ENCODE measurements around the gene MDFIC. TPM values are rescaled to one million over a fixed set of nuclear protein-coding genes. Genes with fewer than 3 reads are reported as not detected.

The MDFIC gene, protein sequence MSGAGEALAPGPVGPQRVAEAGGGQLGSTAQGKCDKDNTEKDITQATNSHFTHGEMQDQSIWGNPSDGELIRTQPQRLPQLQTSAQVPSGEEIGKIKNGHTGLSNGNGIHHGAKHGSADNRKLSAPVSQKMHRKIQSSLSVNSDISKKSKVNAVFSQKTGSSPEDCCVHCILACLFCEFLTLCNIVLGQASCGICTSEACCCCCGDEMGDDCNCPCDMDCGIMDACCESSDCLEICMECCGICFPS
- total RNA-seq (10 to 100 TPM; 25.9 to 27.1 TPM), total RNA-seq (97.3 to 537 (median 194) reads per million in 172 experiments)
- 92.3 TPM for polyA plus RNA-seq (2013, experiment 1 of 2)
- polyA plus RNA-seq (2013, experiment 2 of 2): 108 TPM

DNA sequence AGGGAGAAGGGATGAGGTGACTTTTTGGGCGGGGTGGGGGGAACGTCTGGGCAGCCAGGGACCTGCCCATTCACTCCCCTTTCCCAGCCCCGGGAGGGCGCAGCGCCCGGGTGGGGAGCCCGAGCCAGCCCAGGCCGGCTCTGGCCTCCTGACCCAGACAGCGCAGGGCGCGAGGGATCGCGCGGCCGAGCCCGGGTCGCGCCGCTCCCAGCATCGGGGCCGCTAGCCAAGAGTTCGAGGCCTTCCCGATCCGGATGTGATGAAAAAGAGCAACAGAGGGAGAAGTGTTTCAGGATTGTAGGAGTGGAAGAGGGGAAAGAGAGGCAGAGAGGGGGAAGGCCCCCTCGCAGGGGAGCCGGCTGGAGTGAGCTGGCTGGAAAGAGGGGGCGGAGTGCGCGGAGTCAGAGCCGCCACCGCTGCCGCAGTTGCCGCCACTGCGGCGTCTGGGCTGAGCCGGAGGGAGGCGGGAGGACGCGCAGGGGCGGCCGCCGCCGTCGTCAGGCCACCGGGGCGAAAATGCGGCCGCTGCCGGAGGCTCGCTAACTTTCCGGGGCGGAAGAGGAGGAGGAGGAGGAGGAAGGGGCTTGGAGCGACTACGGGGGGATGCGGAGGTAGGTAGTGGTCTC is at the start of gene MDFIC:
Gene MDFIC (plus strand): TSS at position 69 of the 626 bp plus-strand sequence. CDS start 940 bp downstream, outside the sequence.
- H3K4me3 Mint-ChIP-seq: peak within 1 kb of the TSS; percentile 98
- peaks cover 3% of the 10 kb centered on the region for H3K36me3 ChIP-seq (ENCODE audit: insufficient read depth, low read length)
- POLR2A ChIA-PET: interaction anchor here (0.8 to 1.9 kb wide), 4 partner anchors 10 to 21 kb away, joined by 3 to 7 read pairs (median 4); no protein-coding TSS in a partner anchor
- H3K4me1 Mint-ChIP-seq (ENCODE audit: low read depth): peaks cover 57% of the 10 kb centered on the region
- peak; percentile 55 for ATAC-seq (ENCODE audit: poor library complexity)
- CTCF ChIA-PET: interaction anchor here (2.1 kb wide), 1 partner anchor 10 kb away, joined by 11 read pairs; no protein-coding TSS in a partner anchor
- H3K27ac Mint-ChIP-seq: peak within 1 kb of the TSS; percentile 90
- peak in 13 of 14 experiments; percentile 27 to 84 (median 45) for DNase-seq
- H3K36me3 Mint-ChIP-seq (ENCODE audit: low read depth): peaks cover 4% of the 10 kb centered on the region
- no peaks in the 10 kb centered on the region for H3K9me3 ChIP-seq (ENCODE audit: control insufficient read depth in 1 of 2, insufficient read depth in 1 of 2, low read length in 2 of 2)
- peak within 1 kb of the TSS; percentile 86 to 88 for H3K27ac ChIP-seq (ENCODE audit: low read depth in 1 of 2, low read length in 2 of 2)
- peaks cover 13% of the 10 kb centered on the region for H3K4me1 ChIP-seq (ENCODE audit: insufficient read depth, low read length)
- H3K27me3 ChIP-seq (ENCODE audit: control insufficient read depth in 1 of 2, insufficient read depth in 2 of 2, low read length in 2 of 2): no peaks in the 10 kb centered on the region
- intact Hi-C loops (cut with DNase I, micrococcal nuclease): loop anchor here in 1 of 2 experiments (2.0 to 10.0 kb wide), 3 partner anchors 15 to 85 kb away; no protein-coding TSS in a partner anchor
- peak within 1 kb of the TSS; percentile 82 for H3K4me3 ChIP-seq (ENCODE audit: low read length)
- TF ChIP-seq, protein P1, sequence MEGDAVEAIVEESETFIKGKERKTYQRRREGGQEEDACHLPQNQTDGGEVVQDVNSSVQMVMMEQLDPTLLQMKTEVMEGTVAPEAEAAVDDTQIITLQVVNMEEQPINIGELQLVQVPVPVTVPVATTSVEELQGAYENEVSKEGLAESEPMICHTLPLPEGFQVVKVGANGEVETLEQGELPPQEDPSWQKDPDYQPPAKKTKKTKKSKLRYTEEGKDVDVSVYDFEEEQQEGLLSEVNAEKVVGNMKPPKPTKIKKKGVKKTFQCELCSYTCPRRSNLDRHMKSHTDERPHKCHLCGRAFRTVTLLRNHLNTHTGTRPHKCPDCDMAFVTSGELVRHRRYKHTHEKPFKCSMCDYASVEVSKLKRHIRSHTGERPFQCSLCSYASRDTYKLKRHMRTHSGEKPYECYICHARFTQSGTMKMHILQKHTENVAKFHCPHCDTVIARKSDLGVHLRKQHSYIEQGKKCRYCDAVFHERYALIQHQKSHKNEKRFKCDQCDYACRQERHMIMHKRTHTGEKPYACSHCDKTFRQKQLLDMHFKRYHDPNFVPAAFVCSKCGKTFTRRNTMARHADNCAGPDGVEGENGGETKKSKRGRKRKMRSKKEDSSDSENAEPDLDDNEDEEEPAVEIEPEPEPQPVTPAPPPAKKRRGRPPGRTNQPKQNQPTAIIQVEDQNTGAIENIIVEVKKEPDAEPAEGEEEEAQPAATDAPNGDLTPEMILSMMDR (IDR thresholded peaks at IDR 0.05): no peak
- no peaks in the 10 kb centered on the region for H3K9me3 Mint-ChIP-seq
- no peaks in the 10 kb centered on the region for H3K27me3 Mint-ChIP-seq

DNA sequence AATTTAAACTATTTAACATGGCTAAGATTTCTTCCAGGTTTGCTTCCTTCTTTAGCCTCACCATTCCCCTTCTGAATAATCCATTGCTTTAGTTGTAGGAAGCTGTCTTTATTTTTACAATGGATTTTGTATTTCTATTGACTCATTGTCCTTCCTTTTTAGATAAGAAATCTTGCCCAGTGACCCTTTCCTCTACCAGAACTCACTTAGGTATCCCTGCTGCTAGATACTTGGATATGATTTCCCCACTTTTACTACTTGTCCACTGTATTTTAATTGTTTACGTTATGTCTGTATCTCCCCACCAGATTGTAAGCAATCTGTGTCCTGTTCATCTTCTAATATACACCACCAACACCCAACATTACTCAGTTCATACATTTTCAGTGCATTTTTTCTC is 47.7 kb upstream of the MDFIC start:
- DNase-seq (no peak), ATAC-seq (ENCODE audit: poor library complexity) (no peak)
- Mint-ChIP-seq H3K4me1 (ENCODE audit: low read depth) (no peaks in the 10 kb centered on the region), H3K27me3 (no peaks in the 10 kb centered on the region), H3K9me3 (no peaks in the 10 kb centered on the region), H3K36me3 (ENCODE audit: low read depth) (no peaks in the 10 kb centered on the region), H3K4me3 (no peak overlapping the region), H3K27ac (no peak overlapping the region)
- TF ChIP-seq, protein P1 (IDR thresholded peaks at IDR 0.05): no peak
- POLR2A ChIA-PET: no interaction called here
- Histone ChIP-seq H3K4me3 (ENCODE audit: low read length) (no peak overlapping the region), H3K27ac (ENCODE audit: low read depth in 1 of 2, low read length in 2 of 2) (no peak overlapping the region), H3K36me3 (ENCODE audit: insufficient read depth, low read length) (no peaks in the 10 kb centered on the region), H3K27me3 (ENCODE audit: control insufficient read depth in 1 of 2, insufficient read depth in 2 of 2, low read length in 2 of 2) (no peaks in the 10 kb centered on the region), H3K4me1 (ENCODE audit: insufficient read depth, low read length) (no peaks in the 10 kb centered on the region), H3K9me3 (ENCODE audit: control insufficient read depth in 1 of 2, insufficient read depth in 1 of 2, low read length in 2 of 2) (no peaks in the 10 kb centered on the region)
- CTCF ChIA-PET: interaction anchor here (1.3 kb wide), 1 partner anchor 9 kb away, joined by 4 read pairs; no protein-coding TSS in a partner anchor
- intact Hi-C loops (cut with DNase I, micrococcal nuclease): no loop called here

DNA sequence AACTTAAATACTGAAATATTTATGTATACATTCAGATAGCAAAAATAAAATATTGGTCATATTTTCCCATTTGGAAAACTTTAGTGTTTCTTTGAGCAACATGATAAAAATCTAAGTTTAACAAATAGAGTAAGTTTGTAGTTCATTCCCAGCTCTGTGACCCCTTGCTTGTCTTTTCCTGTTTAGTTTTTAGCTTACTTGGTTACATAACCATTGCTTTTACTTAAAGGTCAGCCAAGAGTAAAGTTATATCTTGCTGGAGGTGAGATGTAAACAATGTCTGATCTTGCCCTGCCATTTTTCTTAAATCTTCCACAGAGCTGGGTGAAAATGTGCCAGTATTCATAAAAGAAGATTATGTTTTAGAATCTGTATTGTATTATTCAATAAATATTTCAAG is 46.7 kb upstream of the MDFIC start:
- ChIA-PET CTCF (interaction anchor here (1.3 kb wide), 1 partner anchor 10 kb away, joined by 4 read pairs; no protein-coding TSS in a partner anchor), POLR2A (interaction anchor here (0.6 kb wide), 1 partner anchor 19 kb away, joined by 3 read pairs; no protein-coding TSS in a partner anchor)
- H3K4me3 Mint-ChIP-seq: no peak overlapping the region
- H3K9me3 Mint-ChIP-seq: no peaks in the 10 kb centered on the region
- H3K9me3 ChIP-seq (ENCODE audit: control insufficient read depth in 1 of 2, insufficient read depth in 1 of 2, low read length in 2 of 2): peaks cover 0 to 4% of the 10 kb centered on the region in 2 experiments
- H3K27ac ChIP-seq (ENCODE audit: low read depth in 1 of 2, low read length in 2 of 2): no peak overlapping the region
- no peaks in the 10 kb centered on the region for H3K4me1 ChIP-seq (ENCODE audit: insufficient read depth, low read length)
- intact Hi-C loops (cut with DNase I, micrococcal nuclease): loop anchor here in 1 of 2 experiments (5.0 kb wide), 1 partner anchor 42 kb away; no protein-coding TSS in a partner anchor
- DNase-seq (no peak), ATAC-seq (ENCODE audit: poor library complexity) (no peak)
- no peaks in the 10 kb centered on the region for H3K27me3 Mint-ChIP-seq
- H3K4me3 ChIP-seq (ENCODE audit: low read length): no peak overlapping the region
- H3K27ac Mint-ChIP-seq: no peak overlapping the region
- H3K4me1 Mint-ChIP-seq (ENCODE audit: low read depth): no peaks in the 10 kb centered on the region
- no peaks in the 10 kb centered on the region for H3K36me3 Mint-ChIP-seq (ENCODE audit: low read depth)
- TF ChIP-seq, protein P1 (IDR thresholded peaks at IDR 0.05): no peak
- H3K27me3 ChIP-seq (ENCODE audit: control insufficient read depth in 1 of 2, insufficient read depth in 2 of 2, low read length in 2 of 2): no peaks in the 10 kb centered on the region
- H3K36me3 ChIP-seq (ENCODE audit: insufficient read depth, low read length): no peaks in the 10 kb centered on the region

Data from CD4-positive, alpha-beta T cell (primary cell).